ENCODE data around the gene RAB44. TPM values are rescaled to one million over a fixed set of nuclear protein-coding genes. Genes with fewer than 3 reads are reported as not detected.

RAB44 gene
- total RNA-seq, 1 donor from 2014 or later: 0.96 TPM

Other genes starting within 250 kb of the RAB44 start
- 27.8 TPM for gene STK38, start 150.3 kb upstream of the RAB44 start, total RNA-seq
- gene SRSF3, start 103.5 kb upstream of the RAB44 start, total RNA-seq: 169 TPM
- 151 TPM for gene CDKN1A, start 19.1 kb upstream of the RAB44 start, total RNA-seq
- 2.3 TPM for gene CPNE5, start 141.6 kb downstream of the RAB44 start, total RNA-seq
- 15.7 TPM for gene PPIL1, start 177.0 kb downstream of the RAB44 start, total RNA-seq
- gene C6orf89, start 188.1 kb downstream of the RAB44 start, total RNA-seq: 57.9 TPM

Measured in upper lobe of right lung (tissue), 1 donor.